ENCODE results near the gene NRG2. TPM values are rescaled to one million over a fixed set of nuclear protein-coding genes. Genes with fewer than 3 reads are reported as not detected.
A peak's percentile ranks its signal among the peaks of the same experiment; 100 is the strongest.

NRG2 gene
- total and polyA plus RNA-seq, 9 donors = 2.6 to 32.6 (median 19.3) TPM

DNA sequence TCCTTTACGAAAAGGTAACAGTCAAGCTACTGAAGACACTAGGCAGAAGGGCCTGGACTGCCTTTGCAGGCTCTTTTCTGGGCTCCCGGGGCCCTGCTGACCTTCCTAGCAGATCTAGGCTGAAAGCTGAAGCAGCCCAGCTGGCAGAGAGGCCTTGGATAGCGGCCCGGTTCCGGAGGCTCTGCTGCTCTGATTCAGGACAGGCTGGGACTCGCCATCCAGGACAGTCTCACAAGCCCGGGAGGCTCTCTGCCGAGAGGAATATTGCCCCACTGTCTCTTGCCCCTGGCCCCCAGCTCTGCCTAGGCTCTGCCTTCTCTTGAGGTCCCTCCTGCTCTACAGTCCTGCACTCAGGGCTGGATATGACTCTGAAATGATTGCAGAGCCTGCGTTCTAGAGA lies 179.7 kb downstream of the NRG2 start:
- peak; percentile 86 to 90 (median 88) for DNase-seq
- intact Hi-C loops (cut with DNase I) = loop anchor here (5.0 to 10.0 kb wide), 3 partner anchors 76 to 104 kb away; no protein-coding TSS in a partner anchor
- 16 to 28% (median 19%) methylated on average over 9 of the region's 9 CpGs for WGBS, 3 donors

GRCh38 chr5:139862803-139863202 lies 180.3 kb downstream of the NRG2 start:
- H3K27me3 ChIP-seq = no peaks in the 10 kb centered on the region
- 65 to 69% (median 69%) methylated on average over 2 of the region's 2 CpGs for WGBS, 3 donors
- DNase-seq = no peak
- no peak for TF ChIP-seq EP300 (IDR thresholded peaks at IDR 0.05)
- TF ChIP-seq, protein P1, sequence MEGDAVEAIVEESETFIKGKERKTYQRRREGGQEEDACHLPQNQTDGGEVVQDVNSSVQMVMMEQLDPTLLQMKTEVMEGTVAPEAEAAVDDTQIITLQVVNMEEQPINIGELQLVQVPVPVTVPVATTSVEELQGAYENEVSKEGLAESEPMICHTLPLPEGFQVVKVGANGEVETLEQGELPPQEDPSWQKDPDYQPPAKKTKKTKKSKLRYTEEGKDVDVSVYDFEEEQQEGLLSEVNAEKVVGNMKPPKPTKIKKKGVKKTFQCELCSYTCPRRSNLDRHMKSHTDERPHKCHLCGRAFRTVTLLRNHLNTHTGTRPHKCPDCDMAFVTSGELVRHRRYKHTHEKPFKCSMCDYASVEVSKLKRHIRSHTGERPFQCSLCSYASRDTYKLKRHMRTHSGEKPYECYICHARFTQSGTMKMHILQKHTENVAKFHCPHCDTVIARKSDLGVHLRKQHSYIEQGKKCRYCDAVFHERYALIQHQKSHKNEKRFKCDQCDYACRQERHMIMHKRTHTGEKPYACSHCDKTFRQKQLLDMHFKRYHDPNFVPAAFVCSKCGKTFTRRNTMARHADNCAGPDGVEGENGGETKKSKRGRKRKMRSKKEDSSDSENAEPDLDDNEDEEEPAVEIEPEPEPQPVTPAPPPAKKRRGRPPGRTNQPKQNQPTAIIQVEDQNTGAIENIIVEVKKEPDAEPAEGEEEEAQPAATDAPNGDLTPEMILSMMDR (IDR thresholded peaks at IDR 0.05) = no peak
- no peak for TF ChIP-seq POLR2A (IDR thresholded peaks at IDR 0.05)
- H3K27ac ChIP-seq = peak overlapping the region in 1 of 2 donors; percentile 58
- no peaks in the 10 kb centered on the region for H3K36me3 ChIP-seq
- intact Hi-C loops (cut with DNase I) = loop anchor here (5.0 to 10.0 kb wide), 3 partner anchors 76 to 104 kb away; no protein-coding TSS in a partner anchor
- no peak overlapping the region for H3K4me3 ChIP-seq
- peaks cover 23% of the 10 kb centered on the region for H3K4me1 ChIP-seq (ENCODE audit: insufficient read depth)
- H3K9me3 ChIP-seq = no peaks in the 10 kb centered on the region

More for the DNA sequence above, 179.7 kb downstream of the NRG2 start:
- Histone ChIP-seq H3K36me3 (no peaks in the 10 kb centered on the region), H3K4me1 (ENCODE audit: insufficient read depth) (peaks cover 26% of the 10 kb centered on the region), H3K4me3 (no peak overlapping the region), H3K27me3 (no peaks in the 10 kb centered on the region), H3K27ac (peak overlapping the region; percentile 33 to 58), H3K9me3 (no peaks in the 10 kb centered on the region)
- TF ChIP-seq EP300 (IDR thresholded peaks at IDR 0.05) = no peak
- TF ChIP-seq, protein P1 (IDR thresholded peaks at IDR 0.05) = no peak
- no peak for TF ChIP-seq POLR2A (IDR thresholded peaks at IDR 0.05)

GRCh38 chr5:139862313-139862712 lies 180.8 kb downstream of the NRG2 start:
- intact Hi-C loops (cut with DNase I) = loop anchor here (5.0 to 10.0 kb wide), 3 partner anchors 75 to 105 kb away; no protein-coding TSS in a partner anchor
- Histone ChIP-seq H3K36me3 (no peaks in the 10 kb centered on the region), H3K27me3 (no peaks in the 10 kb centered on the region), H3K9me3 (no peaks in the 10 kb centered on the region), H3K4me3 (no peak overlapping the region), H3K27ac (peak overlapping the region in 1 of 2 donors; percentile 1), H3K4me1 (ENCODE audit: insufficient read depth) (peaks cover 23% of the 10 kb centered on the region)
- 84 to 100% (median 88%) methylated on average over 2 of the region's 2 CpGs for WGBS, 3 donors
- peak in 1 of 5 donors; percentile 17 for DNase-seq
- TF ChIP-seq EP300 (IDR thresholded peaks at IDR 0.05) (no peak), POLR2A (IDR thresholded peaks at IDR 0.05) (no peak)
- TF ChIP-seq, protein P1 (IDR thresholded peaks at IDR 0.05) = no peak

DNA sequence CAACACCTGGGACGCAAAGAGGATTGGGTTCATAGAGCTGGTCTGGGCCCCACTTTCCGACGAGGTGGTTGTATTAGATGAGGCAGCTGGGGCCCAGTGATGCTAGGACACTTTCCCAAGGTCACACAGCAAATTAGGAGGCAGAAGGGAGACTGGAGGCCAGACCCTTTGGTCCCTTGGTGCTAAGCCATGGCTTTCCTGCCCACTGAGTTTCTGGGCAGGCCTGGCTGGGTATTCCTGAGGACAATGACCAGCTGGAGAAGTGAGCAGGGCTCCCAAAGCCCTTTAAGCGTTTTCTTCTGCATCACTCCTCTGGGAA lies 181.3 kb downstream of the NRG2 start:
- Histone ChIP-seq H3K27ac (peak overlapping the region in 1 of 2 donors; percentile 1), H3K9me3 (no peaks in the 10 kb centered on the region), H3K36me3 (no peaks in the 10 kb centered on the region), H3K27me3 (no peaks in the 10 kb centered on the region), H3K4me1 (ENCODE audit: insufficient read depth) (peaks cover 23% of the 10 kb centered on the region), H3K4me3 (no peak overlapping the region)
- WGBS, 3 donors = 64 to 74% (median 71%) methylated on average over 4 of the region's 4 CpGs
- DNase-seq = no peak
- intact Hi-C loops (cut with DNase I) = loop anchor here (5.0 to 10.0 kb wide), 3 partner anchors 75 to 105 kb away; no protein-coding TSS in a partner anchor
- TF ChIP-seq POLR2A (IDR thresholded peaks at IDR 0.05) (no peak), EP300 (IDR thresholded peaks at IDR 0.05) (no peak)
- TF ChIP-seq, protein P1 (IDR thresholded peaks at IDR 0.05) = no peak

Measured in ovary (tissue), 9 donors.